ENCODE measurements around the gene SPDYE8. TPM values are rescaled to one million over a fixed set of nuclear protein-coding genes. Genes with fewer than 3 reads are reported as not detected.
"Not testable (repeated sequence)": the region's sequence is repeated elsewhere in the genome, so short reads cannot be mapped to it uniquely, and the experiment has no call there.

Gene SPDYE8
- not detected in 2 replicates for total RNA-seq

- DNase-seq (ENCODE audit: low read depth, low spot score): not testable (repeated sequence)
Observed at GRCh38 chr7:73029666-73030065, at the start of gene SPDYE8. TSS of gene SPDYE8 (minus strand) at chr7:73029766. CDS start at chr7:73027966, 1,800 bp downstream.

GRCh38 chr7:73057811-73058210 is 28.2 kb upstream of the SPDYE8 start, which contains the start of gene SPDYE11:
TSS of gene SPDYE11 (minus strand) at chr7:73057911. CDS start at chr7:73056111, 1,800 bp downstream.
- DNase-seq (ENCODE audit: low read depth, low spot score): not testable (repeated sequence)

GRCh38 chr7:73006491-73006890 is 23.1 kb downstream of the SPDYE8 start:
- DNase-seq (ENCODE audit: low read depth, low spot score): not testable (repeated sequence)

GRCh38 chr7:73005693-73006447 is 23.7 kb downstream of the SPDYE8 start:
- peak; percentile 44 for DNase-seq (ENCODE audit: low read depth, low spot score)

- not testable (repeated sequence) for DNase-seq (ENCODE audit: low read depth, low spot score)
Observed at GRCh38 chr7:73005356-73005692, 24.2 kb downstream of the SPDYE8 start.

GRCh38 chr7:72997887-72998468 is 31.6 kb downstream of the SPDYE8 start:
- not testable (repeated sequence) for DNase-seq (ENCODE audit: low read depth, low spot score)

- not testable (repeated sequence) for DNase-seq (ENCODE audit: low read depth, low spot score)
Observed at GRCh38 chr7:72997447-72997846, 32.1 kb downstream of the SPDYE8 start.

- not testable (repeated sequence) for DNase-seq (ENCODE audit: low read depth, low spot score)
Observed at GRCh38 chr7:72995484-72995883, 34.1 kb downstream of the SPDYE8 start.

GRCh38 chr7:72990146-72990913 is 39.2 kb downstream of the SPDYE8 start:
- DNase-seq (ENCODE audit: low read depth, low spot score): not testable (repeated sequence)

GRCh38 chr7:72982084-72982483 is 47.5 kb downstream of the SPDYE8 start:
- not testable (repeated sequence) for DNase-seq (ENCODE audit: low read depth, low spot score)

GRCh38 chr7:72980382-72980781 is 49.2 kb downstream of the SPDYE8 start:
- not testable (repeated sequence) for DNase-seq (ENCODE audit: low read depth, low spot score)

GRCh38 chr7:72976434-72976833 is 53.1 kb downstream of the SPDYE8 start:
- DNase-seq (ENCODE audit: low read depth, low spot score): not testable (repeated sequence)

GRCh38 chr7:72975656-72976286 is 53.8 kb downstream of the SPDYE8 start:
- not testable (repeated sequence) for DNase-seq (ENCODE audit: low read depth, low spot score)

- not testable (repeated sequence) for DNase-seq (ENCODE audit: low read depth, low spot score)
Observed at GRCh38 chr7:72974781-72975180, 54.8 kb downstream of the SPDYE8 start.

GRCh38 chr7:72971505-72971904 is 58.1 kb downstream of the SPDYE8 start:
- not testable (repeated sequence) for DNase-seq (ENCODE audit: low read depth, low spot score)

Other genes with a start within 250 kb of the SPDYE8 start
- 1.1 and 8.9 TPM in 2 replicates for gene TYW1B, start 201.6 kb downstream of the SPDYE8 start, total RNA-seq
- 5.0 and 5.2 TPM in 2 replicates for gene POM121, start 104.7 kb downstream of the SPDYE8 start, total RNA-seq
- gene TRIM74, start 60.3 kb downstream of the SPDYE8 start, total RNA-seq: not detected in 2 replicates
- gene SPDYE11, start 28.1 kb upstream of the SPDYE8 start, total RNA-seq: not detected in 2 replicates
- gene SPDYE9, start 56.3 kb upstream of the SPDYE8 start, total RNA-seq: not detected in 2 replicates